GM23248 (cell line): Measurements from ENCODE around the gene KRT27.

Source experiments
- EZH2 ChIP-seq: fragments of 200-600 bp; sonication (generic); IDR thresholded peaks from 2 replicates; pipeline ENCODE4 v1.6.1; 2018; ENCODE audit warnings: antibody characterized with exemption, mild to moderate bottlenecking; ENCODE audit not compliant: insufficient read depth, poor library complexity, severe bottlenecking
- EZH2phosphoT487 ChIP-seq: fragments of 200-600 bp; sonication (generic); IDR thresholded peaks from 2 replicates; pipeline ENCODE4 v1.6.1; 2018; ENCODE audit warnings: antibody characterized with exemption, moderate library complexity, mild to moderate bottlenecking, low read depth; ENCODE audit not compliant: insufficient read depth

DNA sequence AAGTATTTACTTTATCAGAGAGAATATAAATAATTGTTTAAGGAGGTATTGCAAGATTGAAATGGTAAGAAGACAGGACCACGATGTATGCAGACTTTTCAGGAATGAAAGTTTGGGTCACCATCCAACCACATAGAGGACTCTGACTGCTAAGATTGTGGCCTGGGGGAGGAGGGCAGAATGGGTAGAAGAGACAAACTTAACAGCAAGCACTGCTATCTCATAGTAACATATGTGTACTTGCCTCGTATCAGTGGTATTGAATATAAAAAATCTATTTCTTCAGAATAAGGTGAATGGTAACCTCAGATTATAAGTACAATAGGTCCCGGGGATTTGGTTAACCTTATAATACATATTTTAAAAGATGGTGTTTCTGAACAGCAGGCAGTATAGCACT is 34.2 kb upstream of the KRT27 start:
- TF ChIP-seq EZH2 = no peak
- no peak for TF ChIP-seq EZH2phosphoT487
